Measurements from ENCODE around the gene CAVIN2.

GRCh38 chr2:191833356-191833755 is 13.5 kb downstream of the CAVIN2 start:
- TF ChIP-seq POLR2A (IDR thresholded peaks at IDR 0.05): no peak
- TF ChIP-seq CTCF (IDR thresholded peaks at IDR 0.05): no peak

Measured in body of pancreas (tissue), 4 donors.